HepG2 (cell line): ENCODE measurements around the gene NATD1. TPM values are rescaled to one million over a fixed set of nuclear protein-coding genes. Genes with fewer than 3 reads are reported as not detected.

Experiments
- CC2D1A ChIP-seq: sonication (generic); formaldehyde crosslinking; IDR thresholded peaks from 2 replicates; pipeline ENCODE4 v1.8.1; 2023; ENCODE audit warnings: mild to moderate bottlenecking, missing genetic modification reagents
- CREM ChIP-seq, 2 experiments: sonication (generic) in 1 of 2; formaldehyde crosslinking in 1 of 2; IDR thresholded peaks; 2 replicates each; pipeline versions ENCODE4 v1.4.0 to v1.6.1; 2016 to 2020; ENCODE audit warnings: antibody characterized with exemption in 1 of 2, mild to moderate bottlenecking in 1 of 2, missing genetic modification reagents in 1 of 2
- HES4 ChIP-seq: sonication (generic); formaldehyde crosslinking; IDR thresholded peaks from 2 replicates; pipeline ENCODE4 v1.9.0; 2021; ENCODE audit warnings: mild to moderate bottlenecking, missing genetic modification reagents, borderline replicate concordance
- HNRNPUL1 ChIP-seq: fragments of 200-400 bp; formaldehyde crosslinking; IDR thresholded peaks from 2 replicates; pipeline ENCODE4 v1.6.1; 2017; ENCODE audit warnings: low read depth, mild to moderate bottlenecking, low read length, moderate library complexity
- MYC ChIP-seq: sonication (generic); formaldehyde crosslinking; IDR thresholded peaks from 2 replicates; pipeline ENCODE4 v1.9.0; 2021; ENCODE audit warnings: missing genetic modification reagents, borderline replicate concordance
- NFKB2 ChIP-seq: sonication (generic); formaldehyde crosslinking; IDR thresholded peaks from 2 replicates; pipeline ENCODE4 v1.4.0; 2020; ENCODE audit warnings: missing genetic modification reagents, borderline replicate concordance
- PHF20 ChIP-seq: sonication (generic); formaldehyde crosslinking; IDR thresholded peaks from 2 replicates; pipeline ENCODE4 v1.5.0; 2020; ENCODE audit warnings: mild to moderate bottlenecking, missing genetic modification reagents
- PRMT3 ChIP-seq: sonication (generic); formaldehyde crosslinking; IDR thresholded peaks from 2 replicates; pipeline ENCODE4 v1.8.1; 2022; ENCODE audit warnings: low read depth, mild to moderate bottlenecking, moderate library complexity, missing genetic modification reagents, borderline replicate concordance
- RCOR2 ChIP-seq: IDR thresholded peaks from 2 replicates; pipeline ENCODE4 v1.6.1; 2016; ENCODE audit warnings: missing biosample characterization, missing genetic modification reagents
- REPIN1 ChIP-seq: sonication (generic); formaldehyde crosslinking; IDR thresholded peaks from 2 replicates; pipeline ENCODE4 v1.8.0; 2022; ENCODE audit warnings: missing genetic modification reagents, low read depth, mild to moderate bottlenecking, borderline replicate concordance
- SKI ChIP-seq: fragments of 450-650 bp; IDR thresholded peaks from one replicate; pipeline ENCODE4 v1.6.1; 2018; ENCODE audit warnings: mild to moderate bottlenecking; ENCODE audit not compliant: partially characterized antibody
- TARDBP ChIP-seq: sonication (generic); formaldehyde crosslinking; IDR thresholded peaks from 2 replicates; pipeline ENCODE4 v1.8.0; 2022; ENCODE audit warnings: mild to moderate bottlenecking, missing genetic modification reagents
- TCF7L2 ChIP-seq: IDR thresholded peaks from 2 replicates; pipeline ENCODE4 v1.6.1; 2011; ENCODE audit warnings: mild to moderate bottlenecking, low read depth, low read length, moderate library complexity
- U2AF1 ChIP-seq: fragments of 200-400 bp; formaldehyde crosslinking; optimal IDR thresholded peaks from 2 replicates; pipeline ENCODE3; 2017; ENCODE audit warnings: mild to moderate bottlenecking, low read depth, low read length
- ZBTB10 ChIP-seq: sonication (generic); formaldehyde crosslinking; IDR thresholded peaks from 2 replicates; pipeline ENCODE4 v1.4.0; 2020; ENCODE audit warnings: missing genetic modification reagents, borderline replicate concordance
- ZEB1 ChIP-seq: IDR thresholded peaks from 2 replicates; pipeline ENCODE4 v1.6.1; 2012; ENCODE audit warnings: mild to moderate bottlenecking, low read depth, inconsistent platforms; ENCODE audit not compliant: insufficient replicate concordance
- ZFP41 ChIP-seq: sonication (generic); formaldehyde crosslinking; IDR thresholded peaks from 2 replicates; pipeline ENCODE4 v1.4.0; 2020; ENCODE audit warnings: mild to moderate bottlenecking, missing genetic modification reagents, borderline replicate concordance
- ZKSCAN5 ChIP-seq: sonication (generic); formaldehyde crosslinking; IDR thresholded peaks from 2 replicates; pipeline ENCODE4 v1.5.1; 2020; ENCODE audit warnings: mild to moderate bottlenecking, missing genetic modification reagents
- ZMYM4 ChIP-seq: sonication (generic); formaldehyde crosslinking; IDR thresholded peaks from 2 replicates; pipeline ENCODE4 v1.8.1; 2023; ENCODE audit warnings: mild to moderate bottlenecking, missing genetic modification reagents
- ZNF17 ChIP-seq: sonication (generic); formaldehyde crosslinking; IDR thresholded peaks from 2 replicates; pipeline ENCODE4 v1.5.0; 2020; ENCODE audit warnings: mild to moderate bottlenecking, missing genetic modification reagents
- ZNF264 ChIP-seq: sonication (generic); formaldehyde crosslinking; IDR thresholded peaks from 2 replicates; pipeline ENCODE4 v1.4.0; 2020; ENCODE audit warnings: missing genetic modification reagents
- ZNF44 ChIP-seq: sonication (generic); formaldehyde crosslinking; IDR thresholded peaks from 2 replicates; pipeline ENCODE4 v1.5.1; 2020; ENCODE audit warnings: mild to moderate bottlenecking, missing genetic modification reagents
- ZNF530 ChIP-seq: sonication (generic); formaldehyde crosslinking; IDR thresholded peaks from 2 replicates; pipeline ENCODE4 v1.5.0; 2020; ENCODE audit warnings: low read depth, mild to moderate bottlenecking, missing genetic modification reagents
- ZNF562 ChIP-seq: sonication (generic); formaldehyde crosslinking; IDR thresholded peaks from 2 replicates; pipeline ENCODE4 v1.8.0; 2022; ENCODE audit warnings: missing genetic modification reagents, borderline replicate concordance
- ZNF589 ChIP-seq: sonication (generic); formaldehyde crosslinking; conservative IDR thresholded peaks from 2 replicates; pipeline ENCODE4 v1.8.0; 2022; ENCODE audit warnings: mild to moderate bottlenecking, moderate library complexity, missing genetic modification reagents
- ZNF598 ChIP-seq: sonication (generic); formaldehyde crosslinking; IDR thresholded peaks from 2 replicates; pipeline ENCODE4 v1.5.1; 2020; ENCODE audit warnings: mild to moderate bottlenecking, missing genetic modification reagents, borderline replicate concordance
- ZNF605 ChIP-seq: sonication (generic); formaldehyde crosslinking; IDR thresholded peaks from 2 replicates; pipeline ENCODE4 v1.8.0; 2022; ENCODE audit warnings: mild to moderate bottlenecking, missing genetic modification reagents
- ZNF619 ChIP-seq: sonication (generic); formaldehyde crosslinking; IDR thresholded peaks from 2 replicates; pipeline ENCODE4 v1.4.0; 2020; ENCODE audit warnings: mild to moderate bottlenecking, missing genetic modification reagents
- ZNF777 ChIP-seq: sonication (generic); formaldehyde crosslinking; IDR thresholded peaks from 2 replicates; pipeline ENCODE4 v1.4.0; 2020; ENCODE audit warnings: missing genetic modification reagents
- ZSCAN30 ChIP-seq: sonication (generic); formaldehyde crosslinking; IDR thresholded peaks from 2 replicates; pipeline ENCODE4 v1.5.0; 2020; ENCODE audit warnings: mild to moderate bottlenecking, missing genetic modification reagents
- ZSCAN9 ChIP-seq: IDR thresholded peaks from 2 replicates; pipeline ENCODE4 v1.6.1; 2016; ENCODE audit warnings: borderline replicate concordance
- polyA plus RNA-seq, 8 experiments: library from polyadenylated mRNA; depleted of rRNA in 3 of 8; stranded (reverse) in 7 of 8; unstranded in 1 of 8; fragments of >200 nt; fragmentation: Illumina TruSeq in 4 of 8; extraction: Trizol in 4 of 8; gene quantifications; 2 replicates each; pipeline versions ENCODE4 v1.2.1 to v1.2.3, GENCODE V29; 2011 to 2016; ENCODE audit warnings: low read depth in 4 of 8, missing spikeins in 1 of 8, mixed read lengths in 1 of 8; ENCODE audit not compliant: insufficient read depth in 1 of 8
- total RNA-seq, 5 experiments: library from RNA; depleted of rRNA; stranded (reverse); fragments of >200 nt; fragmentation: Illumina TruSeq; extraction: Trizol; gene quantifications; 2 replicates each; pipeline ENCODE4 v1.2.3, GENCODE V29; 2016; ENCODE audit warnings: low read depth in 1 of 5

Gene NATD1
- total and polyA plus RNA-seq, 2 of the 13 experiments (the other 11 are each of a cell fraction or from before 2014, with no cell fraction given): 0.31 to 2.3 TPM

GRCh38 chr17:21286066-21286770 is 33.0 kb upstream of the NATD1 start (continued):
- TF ChIP-seq ZEB1 (no peak), HES4 (0 out of 2 replicates have a peak, but pooled peaks have one; percentile 64), SKI (peak; percentile 88), ZNF17 (CRISPR knock-in tag) (no peak), ZNF44 (CRISPR knock-in tag) (no peak), ZNF264 (CRISPR knock-in tag) (no peak), ZKSCAN5 (CRISPR knock-in tag) (0 out of 2 replicates have a peak, but pooled peaks have one; percentile 13), ZNF605 (CRISPR knock-in tag) (no peak; the same call in 1 of the 2 replicates), REPIN1 (CRISPR knock-in tag) (no peak), ZSCAN30 (CRISPR knock-in tag) (no peak), ZNF530 (CRISPR knock-in tag) (no peak), CC2D1A (CRISPR knock-in tag) (no peak), TARDBP (CRISPR knock-in tag) (peak; percentile 43; the same call in 1 of the 2 replicates), ZNF619 (CRISPR knock-in tag) (no peak), PRMT3 (CRISPR knock-in tag) (no peak), ZNF777 (CRISPR knock-in tag) (no peak), CREM (IDR thresholded peaks at IDR 0.05) (peak; percentile 30; the same call in 1 of the 2 replicates), CREM (CRISPR knock-in tag; IDR thresholded peaks at IDR 0.05) (no peak), ZBTB10 (CRISPR knock-in tag) (no peak), MYC (CRISPR knock-in tag) (peak; percentile 90; the same call in 1 of the 2 replicates), ZNF589 (CRISPR knock-in tag) (no peak; the same call in 1 of the 2 replicates), ZFP41 (CRISPR knock-in tag) (no peak), NFKB2 (CRISPR knock-in tag) (peak; percentile 64; the same call in 1 of the 2 replicates), ZNF598 (CRISPR knock-in tag) (no peak), HNRNPUL1 (no peak), ZNF562 (CRISPR knock-in tag) (no peak), ZSCAN9 (no peak), PHF20 (CRISPR knock-in tag) (no peak), RCOR2 (CRISPR knock-in tag) (no peak), TCF7L2 (no peak), ZMYM4 (CRISPR knock-in tag) (peak; percentile 71), U2AF1 (no peak)
